Trophoblast cell (in vitro differentiated cells and primary cell): Measurements from ENCODE around the gene TMEM255B.

Experiments used
- DNase-seq, 2 donors: peaks; one replicate each; pipeline ENCODE4 v3.0.0-alpha.2; 2016
- H2AFZ ChIP-seq: 2 replicates; pipeline ENCODE4 v1.6.1; 2013; ENCODE audit warnings: low read length, moderate library complexity, mild to moderate bottlenecking; ENCODE audit not compliant: insufficient read depth, poor library complexity
- H2AK5ac ChIP-seq: 2 replicates; pipeline ENCODE4 v1.6.1; 2013; ENCODE audit warnings: mild to moderate bottlenecking, low read length
- H2BK120ac ChIP-seq: 2 replicates; pipeline ENCODE4 v1.6.1; 2013; ENCODE audit warnings: low read length, mild to moderate bottlenecking, moderate library complexity; ENCODE audit not compliant: insufficient read depth, poor library complexity
- H2BK12ac ChIP-seq: 2 replicates; pipeline ENCODE4 v1.6.1; 2013; ENCODE audit warnings: mild to moderate bottlenecking, low read length, moderate library complexity
- H2BK5ac ChIP-seq: 2 replicates; pipeline ENCODE4 v1.6.1; 2013; ENCODE audit warnings: low read length, low read depth, moderate library complexity, mild to moderate bottlenecking; ENCODE audit not compliant: poor library complexity
- H3K14ac ChIP-seq: 2 replicates; pipeline ENCODE4 v1.6.1; 2013; ENCODE audit warnings: mild to moderate bottlenecking, low read length
- H3K18ac ChIP-seq: 2 replicates; pipeline ENCODE4 v1.6.1; 2013; ENCODE audit warnings: mild to moderate bottlenecking, low read length
- H3K23ac ChIP-seq: 2 replicates; pipeline ENCODE4 v1.6.1; 2013; ENCODE audit warnings: low read length
- H3K27ac ChIP-seq: 2 replicates; pipeline ENCODE4 v1.5.1; 2013; ENCODE audit warnings: low read depth, mild to moderate bottlenecking, inconsistent platforms, low read length, moderate library complexity
- H3K27me3 ChIP-seq: 2 replicates; pipeline ENCODE4 v1.6.1; 2013; ENCODE audit warnings: inconsistent platforms, mild to moderate bottlenecking, low read length, moderate library complexity; ENCODE audit not compliant: insufficient read depth
- H3K36me3 ChIP-seq, 2 experiments: 1 replicate in 1 of 2; 2 replicates in 1 of 2; pipeline ENCODE4 v1.6.1; 2013; ENCODE audit warnings: low read length in 2 of 2, mild to moderate bottlenecking in 2 of 2, moderate library complexity in 1 of 2; ENCODE audit not compliant: insufficient read depth in 2 of 2, control insufficient read depth in 1 of 2
- H3K4ac ChIP-seq: 2 replicates; pipeline ENCODE4 v1.6.1; 2013; ENCODE audit warnings: low read depth, mild to moderate bottlenecking, low read length, moderate library complexity
- H3K4me1 ChIP-seq, 2 experiments: 1 replicate in 1 of 2; 2 replicates in 1 of 2; pipeline ENCODE4 v1.6.1; 2013; ENCODE audit warnings: low read length in 2 of 2, mild to moderate bottlenecking in 2 of 2, moderate library complexity in 1 of 2; ENCODE audit not compliant: insufficient read depth in 2 of 2, control insufficient read depth in 1 of 2
- H3K4me2 ChIP-seq: 2 replicates; pipeline ENCODE4 v1.6.1; 2013; ENCODE audit warnings: inconsistent platforms, mild to moderate bottlenecking, low read length, moderate library complexity
- H3K4me3 ChIP-seq: 2 replicates; pipeline ENCODE4 v1.5.1; 2013; ENCODE audit warnings: mild to moderate bottlenecking, low read depth, low read length, inconsistent platforms
- H3K79me1 ChIP-seq: one replicate; pipeline ENCODE4 v1.6.1; 2013; ENCODE audit warnings: low read length
- H3K79me2 ChIP-seq: 2 replicates; pipeline ENCODE4 v1.6.1; 2013; ENCODE audit warnings: low read length, mild to moderate bottlenecking; ENCODE audit not compliant: control insufficient read depth, insufficient read depth, poor library complexity
- H3K9ac ChIP-seq: 2 replicates; pipeline ENCODE4 v1.6.1; 2013; ENCODE audit warnings: mild to moderate bottlenecking, low read length
- H3K9me3 ChIP-seq: 2 replicates; pipeline ENCODE4 v1.6.1; 2013; ENCODE audit warnings: low read depth, mild to moderate bottlenecking, control low read depth, inconsistent platforms, low read length; ENCODE audit not compliant: insufficient read depth
- H4K12ac ChIP-seq: 2 replicates; pipeline ENCODE4 v1.6.1; 2013; ENCODE audit warnings: low read depth, mild to moderate bottlenecking, low read length, moderate library complexity
- H4K8ac ChIP-seq: 2 replicates; pipeline ENCODE4 v1.6.1; 2013; ENCODE audit warnings: low read depth, mild to moderate bottlenecking, low read length, moderate library complexity
- H4K91ac ChIP-seq: one replicate; pipeline ENCODE4 v1.6.1; 2013; ENCODE audit warnings: low read depth, mild to moderate bottlenecking, low read length, moderate library complexity
- WGBS: extraction: QIAGEN DNeasy Blood & Tissue Kit; methylation state at CpG from one replicate; pipeline ENCODE4 v1.1.7; 2013; ENCODE audit warnings: missing lambda C conversion rate; ENCODE audit not compliant: insufficient read length, insufficient coverage; ENCODE audit errors: extremely low coverage; 5-methylcytosine and 5-hydroxymethylcytosine counted together

Gene TMEM255B

GRCh38 chr13:113834496-113835200, 75.6 kb downstream of the TMEM255B start:
- Histone ChIP-seq H3K18ac (peak overlapping the region; percentile 8), H3K4ac (no peak overlapping the region), H2AK5ac (peak overlapping the region; percentile 42), H3K27ac (no peak overlapping the region), H2BK5ac (no peak overlapping the region), H4K91ac (peak overlapping the region; percentile 57), H3K14ac (peak overlapping the region; percentile 26), H2AFZ (no peak overlapping the region), H3K79me1 (peaks cover 30% of the 10 kb centered on the region), H2BK120ac (peak overlapping the region; percentile 37), H3K4me1 (peaks cover 27 to 29% of the 10 kb centered on the region in 2 experiments), H3K36me3 (peaks cover 12 to 13% of the 10 kb centered on the region in 2 experiments), H3K4me2 (no peak overlapping the region), H4K8ac (no peak overlapping the region), H3K9ac (no peak overlapping the region), H3K23ac (no peak overlapping the region), H3K27me3 (no peaks in the 10 kb centered on the region), H4K12ac (no peak overlapping the region), H2BK12ac (peak overlapping the region; percentile 67), H3K4me3 (no peak overlapping the region), H3K9me3 (peaks cover 3% of the 10 kb centered on the region), H3K79me2 (peaks cover 14% of the 10 kb centered on the region)
- WGBS: no CpG with 5 or more reads among the region's 38 CpGs
- DNase-seq: no peak

- Histone ChIP-seq H2BK5ac (peak overlapping the region; percentile 19), H3K4me1 (peaks cover 33 to 36% of the 10 kb centered on the region in 2 experiments)
Observed at GRCh38 chr13:113835461-113836270, 76.6 kb downstream of the TMEM255B start.

GRCh38 chr13:113836768-113837559, 77.9 kb downstream of the TMEM255B start:
- peak in 1 of 2 donors; percentile 19 for DNase-seq
- Histone ChIP-seq H3K14ac (peak overlapping the region; percentile 59), H4K91ac (peak overlapping the region; percentile 95), H3K27ac (peak overlapping the region; percentile 96), H3K4me1 (peaks cover 32 to 33% of the 10 kb centered on the region in 2 experiments), H3K23ac (no peak overlapping the region), H3K18ac (peak overlapping the region; percentile 42), H3K4me3 (no peak overlapping the region), H2BK120ac (peak overlapping the region; percentile 96), H3K79me1 (peaks cover 34% of the 10 kb centered on the region), H3K36me3 (peaks cover 11 to 12% of the 10 kb centered on the region in 2 experiments), H3K4me2 (no peak overlapping the region), H4K8ac (peak overlapping the region; percentile 77), H4K12ac (peak overlapping the region; percentile 79), H2BK5ac (peak overlapping the region; percentile 89), H3K4ac (peak overlapping the region; percentile 86), H3K27me3 (no peaks in the 10 kb centered on the region), H2AFZ (peak overlapping the region; percentile 9), H3K9ac (peak overlapping the region; percentile 8), H3K9me3 (no peaks in the 10 kb centered on the region), H2AK5ac (peak overlapping the region; percentile 94), H2BK12ac (peak overlapping the region; percentile 91), H3K79me2 (peaks cover 14% of the 10 kb centered on the region)
- no CpG with 5 or more reads among the region's 19 CpGs for WGBS

More at GRCh38 chr13:113835461-113836270, 76.6 kb downstream of the TMEM255B start:
- Histone ChIP-seq H3K18ac (no peak overlapping the region), H3K79me2 (peaks cover 14% of the 10 kb centered on the region), H4K12ac (no peak overlapping the region), H4K91ac (peak overlapping the region; percentile 48), H3K4ac (no peak overlapping the region), H3K36me3 (peaks cover 12 to 13% of the 10 kb centered on the region in 2 experiments), H3K9me3 (peaks cover 3% of the 10 kb centered on the region), H3K14ac (peak overlapping the region; percentile 28), H2BK120ac (peak overlapping the region; percentile 35), H2AK5ac (peak overlapping the region; percentile 29), H3K27me3 (no peaks in the 10 kb centered on the region), H3K27ac (peak overlapping the region; percentile 5), H2BK12ac (peak overlapping the region; percentile 46), H4K8ac (peak overlapping the region; percentile 19), H2AFZ (no peak overlapping the region), H3K4me2 (no peak overlapping the region), H3K23ac (no peak overlapping the region), H3K4me3 (no peak overlapping the region), H3K9ac (no peak overlapping the region), H3K79me1 (peaks cover 34% of the 10 kb centered on the region)
- no CpG with 5 or more reads among the region's 37 CpGs for WGBS
- peak in 1 of 2 donors; percentile 16 for DNase-seq
